ENCODE data around the gene TLR8.

The TLR8 gene

GRCh38 chrX:12972243-12972642 lies 65.8 kb downstream of the TLR8 start:
- no peak for TF ChIP-seq CTCF (IDR thresholded peaks at IDR 0.05)
- no peak for DNase-seq
- peaks cover 35% of the 10 kb centered on the region for H3K4me1 Mint-ChIP-seq
- no peak overlapping the region for H3K27ac Mint-ChIP-seq
- H3K9me3 Mint-ChIP-seq, result peaks cover 58% of the 10 kb centered on the region
- H3K36me3 Mint-ChIP-seq (ENCODE audit: low read depth), result peaks cover 12% of the 10 kb centered on the region
- no peak overlapping the region for H3K4me3 Mint-ChIP-seq
- H3K27me3 Mint-ChIP-seq (ENCODE audit: low read depth, poor library complexity), result peaks cover 5% of the 10 kb centered on the region

Measured in nephron progenitor cell (in vitro differentiated cells).